Hepatocyte (in vitro differentiated cells): ENCODE measurements around the gene NCOA7. TPM values are rescaled to one million over a fixed set of nuclear protein-coding genes. Genes with fewer than 3 reads are reported as not detected.

Source experiments
- DNase-seq: peaks from one replicate; pipeline ENCODE4 v3.0.0-alpha.2; 2016; ENCODE audit warnings: low spot score
- H2AFZ ChIP-seq: fragments of 200-600 bp; sonication (generic); 2 replicates; pipeline ENCODE4 v1.6.0; 2016; ENCODE audit warnings: antibody characterized with exemption, mild to moderate bottlenecking
- H3K27ac ChIP-seq: fragments of 200-600 bp; sonication (generic); 2 replicates; pipeline ENCODE4 v1.5.1; 2016; ENCODE audit warnings: mild to moderate bottlenecking
- H3K27me3 ChIP-seq: fragments of 200-600 bp; sonication (generic); 2 replicates; pipeline ENCODE4 v1.6.1; 2016
- H3K36me3 ChIP-seq: fragments of 200-600 bp; sonication (generic); replicated peaks from 2 replicates; pipeline ENCODE4 v1.5.1; 2016; ENCODE audit warnings: low read depth; ENCODE audit not compliant: insufficient read depth
- H3K4me1 ChIP-seq: fragments of 200-600 bp; sonication (generic); 2 replicates; pipeline ENCODE4 v1.5.1; 2016; ENCODE audit warnings: mild to moderate bottlenecking, moderate library complexity; ENCODE audit not compliant: insufficient read depth
- H3K4me2 ChIP-seq: fragments of 200-600 bp; sonication (generic); 2 replicates; pipeline ENCODE4 v1.6.0; 2016
- H3K4me3 ChIP-seq: fragments of 200-600 bp; sonication (generic); 2 replicates; pipeline ENCODE4 v1.5.1; 2016; ENCODE audit warnings: mild to moderate bottlenecking
- H3K79me2 ChIP-seq: fragments of 200-600 bp; sonication (generic); 2 replicates; pipeline ENCODE4 v1.6.0; 2017; ENCODE audit warnings: mild to moderate bottlenecking
- H3K9me2 ChIP-seq: fragments of 200-600 bp; sonication (generic); replicated peaks from 2 replicates; pipeline ENCODE4 v1.6.0; 2017; ENCODE audit warnings: mild to moderate bottlenecking; ENCODE audit not compliant: insufficient read depth
- H3K9me3 ChIP-seq: fragments of 200-600 bp; sonication (generic); 2 replicates; pipeline ENCODE4 v1.5.1; 2016; ENCODE audit warnings: low read depth, mild to moderate bottlenecking
- H4K20me1 ChIP-seq: fragments of 200-600 bp; sonication (generic); 2 replicates; pipeline ENCODE4 v1.6.0; 2016; ENCODE audit warnings: mild to moderate bottlenecking; ENCODE audit not compliant: insufficient read depth, poor library complexity, severe bottlenecking
- CTCF ChIP-seq: fragments of 200-600 bp; sonication (generic); IDR thresholded peaks from 2 replicates; pipeline ENCODE4 v1.5.1; 2016; ENCODE audit warnings: antibody characterized with exemption, mild to moderate bottlenecking; ENCODE audit not compliant: poor library complexity
- EZH2 ChIP-seq: fragments of 200-600 bp; sonication (generic); IDR thresholded peaks from 2 replicates; pipeline ENCODE4 v1.6.1; 2016; ENCODE audit warnings: antibody characterized with exemption, mild to moderate bottlenecking, borderline replicate concordance
- EZH2phosphoT487 ChIP-seq: fragments of 200-600 bp; sonication (generic); IDR thresholded peaks from one replicate; pipeline ENCODE4 v1.6.1; 2018; ENCODE audit warnings: antibody characterized with exemption, mild to moderate bottlenecking, low read depth, moderate library complexity; ENCODE audit not compliant: unreplicated experiment, severe bottlenecking
- WGBS: methylation state at CpG from one replicate; pipeline ENCODE4 v1.1.6; 2016; ENCODE audit warnings: low lambda C conversion rate; ENCODE audit errors: missing lambda C conversion rate; 5-methylcytosine and 5-hydroxymethylcytosine counted together
- polyA plus RNA-seq: library from polyadenylated mRNA; unstranded; fragments of >200 nt; fragmentation: Nextera tagmentation; extraction: Ambion mirVana; gene quantifications from 2 replicates; pipeline ENCODE4 v1.2.1, GENCODE V29; 2016
- total RNA-seq: library from RNA; depleted of rRNA; stranded (reverse); fragments of >200 nt; gene quantifications from 2 replicates; pipeline ENCODE4 v1.2.3, GENCODE V29; 2014

NCOA7 gene
- total and polyA plus RNA-seq, 2 experiments from 2014 or later, result 17.3 to 42.0 TPM

GRCh38 chr6:125749173-125749864, 41.4 kb upstream of the NCOA7 start, which contains the start of gene HEY2:
Gene HEY2, plus strand, starts transcription at chr6:125749632. Its CDS starts 145 bp downstream, at chr6:125749777.
- no peaks in the 10 kb centered on the region for H3K9me2 ChIP-seq
- H3K79me2 ChIP-seq, result no peaks in the 10 kb centered on the region
- H3K9me3 ChIP-seq, result no peaks in the 10 kb centered on the region
- H3K27ac ChIP-seq, result no peak within 1 kb of the TSS
- H3K4me1 ChIP-seq, result peaks cover 11% of the 10 kb centered on the region
- H2AFZ ChIP-seq, result peak within 1 kb of the TSS; percentile 86
- H3K36me3 ChIP-seq, result no peaks in the 10 kb centered on the region
- DNase-seq, result peak; percentile 96
- TF ChIP-seq EZH2 (peak; percentile 64), EZH2phosphoT487 (no peak)
- peak within 1 kb of the TSS; percentile 85 for H3K4me3 ChIP-seq
- peak within 1 kb of the TSS; percentile 98 for H3K4me2 ChIP-seq
- H3K27me3 ChIP-seq, result peaks cover 73% of the 10 kb centered on the region
- H4K20me1 ChIP-seq, result no peaks in the 10 kb centered on the region
- WGBS, result under 1% methylated on average over 42 of the region's 95 CpGs

- DNase-seq, result no peak
- Histone ChIP-seq H3K4me1 (peaks cover 11% of the 10 kb centered on the region), H3K4me2 (peak overlapping the region; percentile 98), H3K79me2 (no peaks in the 10 kb centered on the region), H3K9me3 (no peaks in the 10 kb centered on the region), H3K27me3 (peaks cover 68% of the 10 kb centered on the region), H3K4me3 (peak overlapping the region; percentile 85), H3K36me3 (no peaks in the 10 kb centered on the region), H3K27ac (no peak overlapping the region), H2AFZ (peak overlapping the region; percentile 86), H4K20me1 (no peaks in the 10 kb centered on the region), H3K9me2 (no peaks in the 10 kb centered on the region)
- 1% methylated on average over 35 of the region's 35 CpGs for WGBS
- no peak for TF ChIP-seq EZH2
- no peak for TF ChIP-seq EZH2phosphoT487
- TF ChIP-seq CTCF, result no peak
These were observed 40.7 kb upstream of the NCOA7 start for GRCh38 chr6:125749865-125750691.

GRCh38 chr6:125750692-125751333, 39.9 kb upstream of the NCOA7 start:
- H3K4me3 ChIP-seq, result no peak overlapping the region
- no peak overlapping the region for H2AFZ ChIP-seq
- no peaks in the 10 kb centered on the region for H3K9me2 ChIP-seq
- no peaks in the 10 kb centered on the region for H3K36me3 ChIP-seq
- no peaks in the 10 kb centered on the region for H3K79me2 ChIP-seq
- no peaks in the 10 kb centered on the region for H4K20me1 ChIP-seq
- H3K4me2 ChIP-seq, result peak overlapping the region; percentile 98
- TF ChIP-seq EZH2, result no peak
- no peak for TF ChIP-seq CTCF
- no peak for TF ChIP-seq EZH2phosphoT487
- no peaks in the 10 kb centered on the region for H3K9me3 ChIP-seq
- H3K4me1 ChIP-seq, result peaks cover 11% of the 10 kb centered on the region
- no peak overlapping the region for H3K27ac ChIP-seq
- no peak for DNase-seq
- peaks cover 60% of the 10 kb centered on the region for H3K27me3 ChIP-seq
- WGBS, result 15% methylated on average over 4 of the region's 4 CpGs
